Measurements from ENCODE around the gene TPST2. TPM values are rescaled to one million over a fixed set of nuclear protein-coding genes. Genes with fewer than 3 reads are reported as not detected.

TPST2 gene
- total and polyA plus RNA-seq, 2 donors (not counting 3 experiments of a cell fraction or from before 2014, with no cell fraction given), result 49.4 to 121 TPM

DNA sequence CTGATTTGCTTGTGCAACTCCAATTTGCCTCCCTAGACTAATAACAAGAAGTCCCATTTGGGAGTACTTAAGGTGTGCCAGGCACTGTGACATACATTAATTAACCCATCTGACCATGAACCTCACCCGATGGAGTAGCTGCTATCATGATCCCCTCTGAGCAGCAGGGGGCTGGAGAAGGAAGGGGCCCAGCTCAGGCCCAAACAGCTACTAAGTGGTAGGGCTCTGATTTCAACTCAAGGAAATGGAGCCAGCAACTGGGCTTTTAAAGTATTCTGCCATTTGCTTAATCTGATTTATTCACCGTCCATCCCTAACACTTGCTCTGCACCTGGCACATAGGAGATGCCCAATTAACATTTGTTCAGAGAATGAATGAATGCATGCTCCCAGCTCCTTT lies 26.7 kb upstream of the TPST2 start:
- Histone ChIP-seq H3K9me1 (replicated peaks; ENCODE audit: control insufficient read depth, extremely low read depth, insufficient read depth, low read length) (no peaks in the 10 kb centered on the region), H4K20me1 (replicated peaks; ENCODE audit: control insufficient read depth, extremely low read depth, insufficient read depth, low read length) (no peaks in the 10 kb centered on the region), H2AFZ (ENCODE audit: low read depth, low read length) (no peak overlapping the region), H3K4me2 (ENCODE audit: insufficient read depth, low read length) (no peak overlapping the region), H3K9me3 (replicated peaks; ENCODE audit: control insufficient read depth, insufficient read depth, low read length) (no peaks in the 10 kb centered on the region), H3K4me1 (ENCODE audit: control insufficient read depth, extremely low read depth, insufficient read depth, low read length) (no peaks in the 10 kb centered on the region), H3K27ac (ENCODE audit: insufficient read depth, low read depth, low read length) (no peak overlapping the region), H3K36me3 (ENCODE audit: control insufficient read depth in 2 of 2, extremely low read depth in 1 of 2, insufficient read depth in 2 of 2, low read length in 2 of 2) (no peaks in the 10 kb centered on the region), H3K79me2 (ENCODE audit: control insufficient read depth, insufficient read depth, low read length) (no peaks in the 10 kb centered on the region), H3K4me3 (replicated peaks in 1 of 3; ENCODE audit: insufficient read depth in 1 of 3, low read depth in 1 of 3, low read length in 3 of 3) (no peak overlapping the region), H3K9ac (replicated peaks; ENCODE audit: extremely low read depth, insufficient read depth, low read length) (no peak overlapping the region), H3K27me3 (ENCODE audit: control insufficient read depth in 2 of 2, insufficient read depth in 2 of 2, low read length in 2 of 2) (peaks cover 3 to 17% of the 10 kb centered on the region in 2 experiments)
- ChIA-PET CTCF (interaction anchor here (0.9 to 1.2 kb wide), 2 partner anchors 13 to 17 kb away, joined by 3 read pairs; no protein-coding TSS in a partner anchor), POLR2A (no interaction called here)
- TF ChIP-seq POLR2A (IDR thresholded peaks at IDR 0.05; ENCODE audit: low read depth, low read length), result no peak
- TF ChIP-seq JUN (IDR thresholded peaks at IDR 0.05; ENCODE audit: borderline replicate concordance, insufficient read depth, insufficient read length, low read depth), result no peak
- TF ChIP-seq GATA2 (IDR thresholded peaks at IDR 0.05; ENCODE audit: insufficient read depth, insufficient read length, low read depth, low read length), result no peak
- TF ChIP-seq POLR2AphosphoS5 (IDR thresholded peaks at IDR 0.05; ENCODE audit: insufficient read depth, low read depth, low read length), result no peak
- no peak for TF ChIP-seq MYC (IDR thresholded peaks at IDR 0.05; ENCODE audit: low read depth, low read length)
- dilution Hi-C loops (cut with MboI; ENCODE audit: extremely low pct_ligation_motif_present, low sequenced_read_pairs) (no loop called here), intact Hi-C loops (cut with micrococcal nuclease) (no loop called here)
- FAIRE-seq (no peak), DNase-seq (ENCODE audit: low read depth, low spot score) (no peak)
- BruUV-seq (replicated peaks), result no TSS peak

DNA sequence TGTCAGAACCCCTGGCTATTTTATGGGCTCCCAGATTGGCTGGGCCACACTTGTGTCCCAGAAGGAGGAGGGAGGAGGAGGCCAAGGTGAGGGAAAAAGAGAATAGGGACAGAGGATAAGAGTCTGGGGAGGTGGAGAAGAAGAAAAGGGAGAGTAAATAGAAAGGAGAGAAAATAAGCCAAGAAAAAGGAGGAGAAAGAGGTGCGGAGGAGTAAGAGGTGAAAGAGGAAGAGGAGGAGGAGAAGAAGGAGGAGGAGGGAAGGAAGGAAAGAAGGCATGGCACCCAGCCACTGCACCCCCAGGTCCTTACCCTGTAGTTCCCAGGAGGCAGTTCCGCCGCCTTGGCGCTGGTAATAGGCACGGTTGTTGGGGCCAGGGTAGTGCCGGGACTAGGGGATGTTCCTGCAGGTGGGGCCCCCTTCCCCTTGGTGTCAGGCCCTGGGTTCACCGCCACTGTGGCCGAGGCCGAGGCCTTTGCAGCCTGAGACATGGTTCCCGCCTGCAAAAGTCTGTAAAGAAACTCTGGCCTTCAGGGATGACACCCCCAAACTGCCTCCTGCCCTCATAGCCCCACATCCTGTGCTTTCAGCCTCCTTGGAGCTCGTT lies 26.0 kb upstream of the TPST2 start:
- Histone ChIP-seq H3K4me3 (replicated peaks in 1 of 3; ENCODE audit: insufficient read depth in 1 of 3, low read depth in 1 of 3, low read length in 3 of 3) (no peak overlapping the region), H3K27me3 (ENCODE audit: control insufficient read depth in 2 of 2, insufficient read depth in 2 of 2, low read length in 2 of 2) (peaks cover 3 to 17% of the 10 kb centered on the region in 2 experiments), H3K36me3 (ENCODE audit: control insufficient read depth in 2 of 2, extremely low read depth in 1 of 2, insufficient read depth in 2 of 2, low read length in 2 of 2) (no peaks in the 10 kb centered on the region), H3K9me1 (replicated peaks; ENCODE audit: control insufficient read depth, extremely low read depth, insufficient read depth, low read length) (no peaks in the 10 kb centered on the region), H3K27ac (ENCODE audit: insufficient read depth, low read depth, low read length) (no peak overlapping the region), H3K9ac (replicated peaks; ENCODE audit: extremely low read depth, insufficient read depth, low read length) (no peak overlapping the region), H2AFZ (ENCODE audit: low read depth, low read length) (no peak overlapping the region), H3K4me2 (ENCODE audit: insufficient read depth, low read length) (no peak overlapping the region), H3K9me3 (replicated peaks; ENCODE audit: control insufficient read depth, insufficient read depth, low read length) (no peaks in the 10 kb centered on the region), H3K79me2 (ENCODE audit: control insufficient read depth, insufficient read depth, low read length) (no peaks in the 10 kb centered on the region), H3K4me1 (ENCODE audit: control insufficient read depth, extremely low read depth, insufficient read depth, low read length) (no peaks in the 10 kb centered on the region), H4K20me1 (replicated peaks; ENCODE audit: control insufficient read depth, extremely low read depth, insufficient read depth, low read length) (no peaks in the 10 kb centered on the region)
- DNase-seq (ENCODE audit: low read depth, low spot score) (no peak), FAIRE-seq (no peak)
- BruUV-seq (replicated peaks), result no TSS peak
- POLR2A ChIA-PET, result no interaction called here
- dilution Hi-C loops (cut with MboI; ENCODE audit: extremely low pct_ligation_motif_present, low sequenced_read_pairs) (no loop called here), intact Hi-C loops (cut with micrococcal nuclease) (no loop called here)
- TF ChIP-seq MYC (IDR thresholded peaks at IDR 0.05; ENCODE audit: low read depth, low read length) (no peak), FOS (IDR thresholded peaks at IDR 0.05; ENCODE audit: borderline replicate concordance, insufficient read depth, low read length) (no peak), GATA2 (IDR thresholded peaks at IDR 0.05; ENCODE audit: insufficient read depth, insufficient read length, low read depth, low read length) (no peak), POLR2AphosphoS5 (IDR thresholded peaks at IDR 0.05; ENCODE audit: insufficient read depth, low read depth, low read length) (no peak), JUN (IDR thresholded peaks at IDR 0.05; ENCODE audit: borderline replicate concordance, insufficient read depth, insufficient read length, low read depth) (no peak), EZH2 (IDR thresholded peaks at IDR 0.05; ENCODE audit: borderline replicate concordance, low read depth, low read length, severe bottlenecking) (no peak), POLR2A (IDR thresholded peaks at IDR 0.05; ENCODE audit: low read depth, low read length) (no peak)
- TF ChIP-seq, protein P1, sequence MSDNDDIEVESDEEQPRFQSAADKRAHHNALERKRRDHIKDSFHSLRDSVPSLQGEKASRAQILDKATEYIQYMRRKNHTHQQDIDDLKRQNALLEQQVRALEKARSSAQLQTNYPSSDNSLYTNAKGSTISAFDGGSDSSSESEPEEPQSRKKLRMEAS (IDR thresholded peaks at IDR 0.05; ENCODE audit: insufficient read depth, insufficient read length), result no peak
- TF ChIP-seq, protein P2, sequence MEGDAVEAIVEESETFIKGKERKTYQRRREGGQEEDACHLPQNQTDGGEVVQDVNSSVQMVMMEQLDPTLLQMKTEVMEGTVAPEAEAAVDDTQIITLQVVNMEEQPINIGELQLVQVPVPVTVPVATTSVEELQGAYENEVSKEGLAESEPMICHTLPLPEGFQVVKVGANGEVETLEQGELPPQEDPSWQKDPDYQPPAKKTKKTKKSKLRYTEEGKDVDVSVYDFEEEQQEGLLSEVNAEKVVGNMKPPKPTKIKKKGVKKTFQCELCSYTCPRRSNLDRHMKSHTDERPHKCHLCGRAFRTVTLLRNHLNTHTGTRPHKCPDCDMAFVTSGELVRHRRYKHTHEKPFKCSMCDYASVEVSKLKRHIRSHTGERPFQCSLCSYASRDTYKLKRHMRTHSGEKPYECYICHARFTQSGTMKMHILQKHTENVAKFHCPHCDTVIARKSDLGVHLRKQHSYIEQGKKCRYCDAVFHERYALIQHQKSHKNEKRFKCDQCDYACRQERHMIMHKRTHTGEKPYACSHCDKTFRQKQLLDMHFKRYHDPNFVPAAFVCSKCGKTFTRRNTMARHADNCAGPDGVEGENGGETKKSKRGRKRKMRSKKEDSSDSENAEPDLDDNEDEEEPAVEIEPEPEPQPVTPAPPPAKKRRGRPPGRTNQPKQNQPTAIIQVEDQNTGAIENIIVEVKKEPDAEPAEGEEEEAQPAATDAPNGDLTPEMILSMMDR (IDR thresholded peaks at IDR 0.05; ENCODE audit: extremely low read depth in 1 of 2, insufficient read depth in 1 of 2, low read depth in 1 of 2, low read length in 2 of 2), result no peak
- CTCF ChIA-PET, result interaction anchor here (1.2 kb wide), 1 partner anchor 17 kb away, joined by 3 read pairs; no protein-coding TSS in a partner anchor
